Upper lobe of left lung (tissue), 4 donors: ENCODE data around the gene CANT1.

ENCODE experiments used
- POLR2A ChIP-seq, 4 donors: fragments of 450-650 bp; IDR thresholded peaks; one replicate each; pipeline ENCODE4 v1.5.1; 2016 to 2017; ENCODE audit warnings: antibody characterized with exemption in 4 of 4, mild to moderate bottlenecking in 2 of 4
- POLR2AphosphoS5 ChIP-seq, 2 donors: sonication (generic); formaldehyde crosslinking; IDR thresholded peaks; one replicate each; pipeline ENCODE4 v1.5.1; 2017; ENCODE audit warnings: antibody characterized with exemption in 2 of 2
- TF ChIP-seq, protein P1 (sequence below), 6 experiments: fragments of 450-650 bp in 4 of 6; fragments of 200-600 bp in 2 of 6; sonication (generic) in 2 of 6; IDR thresholded peaks; one replicate each; pipeline ENCODE4 v1.5.1; 2016 to 2019; ENCODE audit warnings: antibody characterized with exemption in 6 of 6

DNA sequence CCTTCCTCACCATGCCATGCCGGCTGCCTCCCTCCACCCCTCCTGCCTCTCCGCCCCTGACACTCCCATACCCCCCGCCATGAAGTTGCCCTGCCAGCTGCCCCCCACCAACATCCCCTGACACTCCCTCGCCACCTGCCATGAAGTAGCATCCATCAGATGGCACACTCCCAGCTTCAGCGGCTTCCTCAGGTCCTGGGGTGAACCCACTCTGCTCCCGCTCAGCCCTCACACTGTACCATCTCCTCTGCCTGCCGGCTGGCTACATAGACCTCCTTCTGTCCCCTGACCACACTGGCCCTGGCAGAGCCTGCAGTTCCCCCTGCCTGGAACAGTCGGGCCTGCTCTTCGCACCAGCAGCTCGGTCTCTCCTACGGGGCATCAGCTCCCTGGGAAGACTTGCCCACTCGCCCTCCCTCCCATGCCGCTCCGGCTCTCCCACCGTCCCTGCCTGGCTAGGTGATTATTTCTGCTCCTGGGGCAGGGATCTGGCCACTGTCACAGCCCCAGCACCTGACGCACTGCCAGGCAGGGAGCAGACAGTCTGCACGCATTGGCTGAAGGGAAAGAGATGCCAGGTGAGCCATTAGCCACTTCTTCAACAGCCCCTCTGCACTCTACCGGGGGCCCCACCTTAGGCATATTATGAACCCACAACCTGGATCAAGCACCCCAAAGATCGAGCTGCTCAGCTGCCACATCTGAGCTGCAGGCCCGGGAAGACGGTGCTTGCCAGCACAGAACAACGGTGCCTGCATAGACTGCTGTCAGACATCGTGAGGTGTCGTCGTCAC lies 9.0 kb downstream of the CANT1 start:
- TF ChIP-seq POLR2A (IDR thresholded peaks at IDR 0.05): no peak
- TF ChIP-seq, protein P1, sequence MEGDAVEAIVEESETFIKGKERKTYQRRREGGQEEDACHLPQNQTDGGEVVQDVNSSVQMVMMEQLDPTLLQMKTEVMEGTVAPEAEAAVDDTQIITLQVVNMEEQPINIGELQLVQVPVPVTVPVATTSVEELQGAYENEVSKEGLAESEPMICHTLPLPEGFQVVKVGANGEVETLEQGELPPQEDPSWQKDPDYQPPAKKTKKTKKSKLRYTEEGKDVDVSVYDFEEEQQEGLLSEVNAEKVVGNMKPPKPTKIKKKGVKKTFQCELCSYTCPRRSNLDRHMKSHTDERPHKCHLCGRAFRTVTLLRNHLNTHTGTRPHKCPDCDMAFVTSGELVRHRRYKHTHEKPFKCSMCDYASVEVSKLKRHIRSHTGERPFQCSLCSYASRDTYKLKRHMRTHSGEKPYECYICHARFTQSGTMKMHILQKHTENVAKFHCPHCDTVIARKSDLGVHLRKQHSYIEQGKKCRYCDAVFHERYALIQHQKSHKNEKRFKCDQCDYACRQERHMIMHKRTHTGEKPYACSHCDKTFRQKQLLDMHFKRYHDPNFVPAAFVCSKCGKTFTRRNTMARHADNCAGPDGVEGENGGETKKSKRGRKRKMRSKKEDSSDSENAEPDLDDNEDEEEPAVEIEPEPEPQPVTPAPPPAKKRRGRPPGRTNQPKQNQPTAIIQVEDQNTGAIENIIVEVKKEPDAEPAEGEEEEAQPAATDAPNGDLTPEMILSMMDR (IDR thresholded peaks at IDR 0.05): no peak
- TF ChIP-seq POLR2AphosphoS5 (IDR thresholded peaks at IDR 0.05): no peak
